Natural killer cell (primary cell): ENCODE measurements around the gene E4F1. TPM values are rescaled to one million over a fixed set of nuclear protein-coding genes. Genes with fewer than 3 reads are reported as not detected.

ENCODE experiments used
- ATAC-seq, 3 donors: fragments of 150-1000 bp in 2 of 3; fragments of 200-7000 bp in 1 of 3; cut with Tn5 transposase; 1 replicate in 1 of 3; 2 replicates in 2 of 3; pipeline ENCODE4 v1.10.0; 2021; ENCODE audit warnings: mild to moderate bottlenecking in 2 of 3, moderate library complexity in 2 of 3
- DNase-seq, 2 donors: peaks; one replicate each; pipeline versions ENCODE4 v3.0.0 to v3.0.0-alpha.2; 2013 to 2021; ENCODE audit warnings: mixed read lengths in 1 of 2
- H3K27ac ChIP-seq: one replicate; pipeline ENCODE4 v1.5.1; 2013; ENCODE audit warnings: mild to moderate bottlenecking, low read length
- H3K27me3 ChIP-seq: one replicate; pipeline ENCODE4 v1.6.1; 2013; ENCODE audit warnings: low read length; ENCODE audit not compliant: control insufficient read depth, insufficient read depth
- H3K36me3 ChIP-seq: one replicate; pipeline ENCODE4 v1.6.1; 2013; ENCODE audit warnings: low read length; ENCODE audit not compliant: control insufficient read depth, insufficient read depth
- H3K4me1 ChIP-seq: one replicate; pipeline ENCODE4 v1.6.1; 2013; ENCODE audit warnings: low read length; ENCODE audit not compliant: control insufficient read depth, insufficient read depth
- H3K4me3 ChIP-seq: one replicate; pipeline ENCODE4 v1.5.1; 2013; ENCODE audit warnings: low read length
- H3K9me3 ChIP-seq: one replicate; pipeline ENCODE4 v1.6.1; 2013; ENCODE audit warnings: low read length; ENCODE audit not compliant: control insufficient read depth, insufficient read depth
- H3K27ac Mint-ChIP-seq, 2 donors: one replicate each; pipeline ENCODE4 v1.8.0; 2022; ENCODE audit warnings: mild to moderate bottlenecking in 2 of 2, mixed read lengths in 2 of 2, moderate library complexity in 1 of 2
- H3K27me3 Mint-ChIP-seq, 2 donors: one replicate each; pipeline ENCODE4 v1.8.0; 2022; ENCODE audit warnings: low read depth in 2 of 2, mixed read lengths in 2 of 2
- H3K36me3 Mint-ChIP-seq: one replicate; pipeline ENCODE4 v1.8.0; 2022; ENCODE audit warnings: mixed read lengths
- H3K4me1 Mint-ChIP-seq, 2 donors: one replicate each; pipeline ENCODE4 v1.8.0; 2022; ENCODE audit warnings: mixed read lengths in 2 of 2
- H3K4me3 Mint-ChIP-seq: one replicate; pipeline ENCODE4 v1.8.0; 2022; ENCODE audit warnings: mild to moderate bottlenecking, moderate library complexity, mixed read lengths
- H3K9me3 Mint-ChIP-seq, 2 donors: one replicate each; pipeline ENCODE4 v1.8.0; 2022; ENCODE audit warnings: mixed read lengths in 2 of 2
- WGBS: methylation state at CpG from one replicate; pipeline ENCODE4 v1.1.7; 2013; ENCODE audit warnings: missing lambda C conversion rate; ENCODE audit not compliant: insufficient coverage; 5-methylcytosine and 5-hydroxymethylcytosine counted together
- intact Hi-C: fragments of 100-400 bp; cut with micrococcal nuclease; formaldehyde crosslinking; loops from one replicate; pipeline ENCODE4 v1.14.2; 2022
- total RNA-seq, 4 donors: library from RNA; stranded (reverse); fragments of 120-200 nt in 1 of 4; gene quantifications; one replicate each; pipeline versions ENCODE4 v1.2.3 to v1.2.4, GENCODE V29; 2013 to 2022
- TF ChIP-seq, protein P1 (sequence below): fragments of 200-600 bp; IDR thresholded peaks from one replicate; pipeline ENCODE4 v1.8.0; 2022; ENCODE audit warnings: antibody characterized with exemption

E4F1 gene
- total RNA-seq, 3 donors from 2014 or later (not counting 1 experiment from before 2014, with no cell fraction given) = 43.6 to 45.7 (median 45.7) TPM

DNA sequence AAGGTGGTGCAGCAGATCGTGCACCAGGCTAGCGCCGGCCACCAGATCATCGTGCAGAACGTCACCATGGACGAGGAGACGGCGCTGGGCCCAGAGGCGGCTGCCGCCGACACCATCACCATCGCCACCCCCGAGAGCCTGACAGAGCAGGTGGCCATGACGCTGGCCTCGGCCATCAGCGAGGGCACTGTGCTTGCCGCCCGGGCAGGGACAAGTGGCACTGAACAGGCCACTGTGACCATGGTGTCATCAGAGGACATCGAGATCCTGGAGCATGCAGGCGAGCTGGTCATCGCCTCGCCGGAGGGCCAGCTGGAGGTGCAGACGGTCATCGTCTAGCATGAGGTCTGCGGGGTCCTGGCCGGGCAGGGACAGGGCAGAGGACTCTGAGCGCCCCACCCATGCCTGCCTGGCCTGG is 11.9 kb downstream of the E4F1 start:
- no peak overlapping the region for H3K27ac ChIP-seq
- Mint-ChIP-seq H3K4me1 (no peaks in the 10 kb centered on the region), H3K27ac (no peak overlapping the region), H3K27me3 (no peaks in the 10 kb centered on the region), H3K9me3 (no peaks in the 10 kb centered on the region), H3K4me3 (no peak overlapping the region), H3K36me3 (no peaks in the 10 kb centered on the region)
- peaks cover 46% of the 10 kb centered on the region for H3K36me3 ChIP-seq
- 95% methylated on average over 28 of the region's 28 CpGs for WGBS
- ATAC-seq (no peak), DNase-seq (no peak)
- no peaks in the 10 kb centered on the region for H3K9me3 ChIP-seq
- H3K27me3 ChIP-seq = peaks cover 6% of the 10 kb centered on the region
- H3K4me3 ChIP-seq = no peak overlapping the region
- TF ChIP-seq, protein P1, sequence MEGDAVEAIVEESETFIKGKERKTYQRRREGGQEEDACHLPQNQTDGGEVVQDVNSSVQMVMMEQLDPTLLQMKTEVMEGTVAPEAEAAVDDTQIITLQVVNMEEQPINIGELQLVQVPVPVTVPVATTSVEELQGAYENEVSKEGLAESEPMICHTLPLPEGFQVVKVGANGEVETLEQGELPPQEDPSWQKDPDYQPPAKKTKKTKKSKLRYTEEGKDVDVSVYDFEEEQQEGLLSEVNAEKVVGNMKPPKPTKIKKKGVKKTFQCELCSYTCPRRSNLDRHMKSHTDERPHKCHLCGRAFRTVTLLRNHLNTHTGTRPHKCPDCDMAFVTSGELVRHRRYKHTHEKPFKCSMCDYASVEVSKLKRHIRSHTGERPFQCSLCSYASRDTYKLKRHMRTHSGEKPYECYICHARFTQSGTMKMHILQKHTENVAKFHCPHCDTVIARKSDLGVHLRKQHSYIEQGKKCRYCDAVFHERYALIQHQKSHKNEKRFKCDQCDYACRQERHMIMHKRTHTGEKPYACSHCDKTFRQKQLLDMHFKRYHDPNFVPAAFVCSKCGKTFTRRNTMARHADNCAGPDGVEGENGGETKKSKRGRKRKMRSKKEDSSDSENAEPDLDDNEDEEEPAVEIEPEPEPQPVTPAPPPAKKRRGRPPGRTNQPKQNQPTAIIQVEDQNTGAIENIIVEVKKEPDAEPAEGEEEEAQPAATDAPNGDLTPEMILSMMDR = no peak
- H3K4me1 ChIP-seq = peaks cover 13% of the 10 kb centered on the region
- intact Hi-C loops = no loop called here

DNA sequence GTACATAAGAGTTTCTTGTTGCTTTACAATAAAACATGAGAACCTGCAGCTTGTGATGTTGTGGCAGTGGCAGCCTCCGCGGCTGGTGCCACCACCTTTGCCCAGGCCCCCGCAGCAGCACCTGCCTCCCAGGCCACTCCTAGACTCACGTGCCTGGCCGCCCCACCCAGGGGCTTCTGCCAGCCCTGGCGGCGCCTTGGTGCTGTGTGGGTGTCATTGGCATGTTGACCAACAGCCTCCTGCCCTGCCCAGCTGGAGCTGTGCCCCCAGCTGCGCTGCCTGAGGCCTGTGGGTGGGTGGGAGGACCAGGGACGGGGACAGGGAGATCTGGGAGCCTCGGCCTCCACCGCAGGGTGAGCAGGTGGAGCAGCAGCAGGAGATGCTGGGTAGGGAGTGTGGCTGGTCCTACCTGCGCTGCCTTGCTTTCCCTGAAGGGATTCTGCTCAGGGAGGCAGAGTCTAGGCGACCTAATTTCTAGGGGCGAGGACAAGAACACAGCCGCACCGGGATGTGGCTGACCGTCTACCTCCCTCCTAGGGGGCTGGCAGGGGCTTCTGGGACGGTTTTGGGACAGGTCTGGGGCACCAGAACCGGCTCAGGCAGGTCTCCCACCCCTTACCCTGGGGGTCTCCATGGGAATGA is 12.4 kb downstream of the E4F1 start:
- intact Hi-C loops = no loop called here
- no peaks in the 10 kb centered on the region for H3K9me3 Mint-ChIP-seq
- DNase-seq = no peak
- H3K27me3 ChIP-seq = peaks cover 6% of the 10 kb centered on the region
- ATAC-seq = no peak
- H3K27me3 Mint-ChIP-seq = no peaks in the 10 kb centered on the region
- H3K27ac ChIP-seq = no peak overlapping the region
- peaks cover 13% of the 10 kb centered on the region for H3K4me1 ChIP-seq
- H3K36me3 ChIP-seq = peaks cover 44% of the 10 kb centered on the region
- H3K36me3 Mint-ChIP-seq = no peaks in the 10 kb centered on the region
- H3K27ac Mint-ChIP-seq = no peak overlapping the region
- no peaks in the 10 kb centered on the region for H3K4me1 Mint-ChIP-seq
- no peak overlapping the region for H3K4me3 Mint-ChIP-seq
- H3K9me3 ChIP-seq = no peaks in the 10 kb centered on the region
- H3K4me3 ChIP-seq = no peak overlapping the region
- WGBS = 90% methylated on average over 19 of the region's 19 CpGs
- TF ChIP-seq, protein P1 = no peak

DNA sequence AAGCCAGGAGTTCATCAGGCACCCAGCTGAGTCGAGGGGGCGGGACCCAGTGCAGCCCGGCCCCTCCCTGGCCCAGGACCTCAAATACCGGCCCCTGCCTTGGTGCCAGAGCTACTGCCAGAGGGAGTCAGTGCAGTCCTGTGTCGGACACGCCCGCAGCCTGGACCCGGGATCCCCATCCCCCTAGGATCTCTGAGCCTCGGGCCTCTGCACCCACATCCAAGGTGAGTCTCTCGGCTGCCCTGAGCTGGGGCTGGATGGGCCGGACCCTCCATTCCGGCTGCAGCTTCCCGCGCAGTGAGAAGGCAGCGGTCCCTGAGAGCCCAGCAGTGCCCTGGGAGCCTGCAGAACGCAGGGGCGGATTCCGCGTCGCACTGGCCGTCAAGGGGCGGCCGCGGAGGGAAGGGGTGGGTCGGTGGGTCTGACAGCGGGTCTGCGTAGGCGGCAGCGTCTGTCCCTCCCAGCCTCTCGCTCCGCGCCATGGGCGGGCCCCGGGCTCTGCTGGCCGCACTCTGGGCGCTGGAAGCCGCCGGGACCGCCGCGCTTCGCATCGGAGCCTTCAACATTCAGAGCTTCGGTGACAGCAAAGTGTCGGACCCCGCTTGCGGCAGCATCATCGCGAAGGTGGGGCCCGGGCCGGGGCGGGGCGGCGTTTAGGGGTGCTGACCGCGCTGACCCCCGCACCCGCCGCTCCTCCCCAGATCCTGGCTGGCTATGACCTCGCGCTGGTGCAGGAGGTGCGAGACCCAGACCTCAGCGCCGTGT is 13.1 kb downstream of the E4F1 start, which contains the start of gene DNASE1L2:
Gene DNASE1L2, plus strand, starts transcription at position 108 of the 765 bp plus-strand sequence. Its CDS starts 373 bp downstream, at position 481.
- TF ChIP-seq, protein P1 = no peak
- intact Hi-C loops = no loop called here
- Histone ChIP-seq H3K9me3 (no peaks in the 10 kb centered on the region), H3K27ac (no peak within 1 kb of the TSS), H3K36me3 (peaks cover 37% of the 10 kb centered on the region), H3K27me3 (peaks cover 6% of the 10 kb centered on the region), H3K4me1 (peaks cover 13% of the 10 kb centered on the region), H3K4me3 (no peak within 1 kb of the TSS)
- H3K27ac Mint-ChIP-seq = no peak within 1 kb of the TSS
- H3K4me3 Mint-ChIP-seq = no peak within 1 kb of the TSS
- no peaks in the 10 kb centered on the region for H3K27me3 Mint-ChIP-seq
- H3K4me1 Mint-ChIP-seq = no peaks in the 10 kb centered on the region
- ATAC-seq (peak in 1 of 3 donors; percentile 24), DNase-seq (no peak)
- no peaks in the 10 kb centered on the region for H3K9me3 Mint-ChIP-seq
- 19% methylated on average over 64 of the region's 64 CpGs for WGBS
- H3K36me3 Mint-ChIP-seq = no peaks in the 10 kb centered on the region
